Prostate gland (tissue), 2 donors: ENCODE results near the gene ATG4D.
A peak's percentile ranks its signal among the peaks of the same experiment; 100 is the strongest.

Experiments
- CTCF ChIP-seq, 4 experiments: fragments of 200-600 bp in 2 of 4; fragments of 450-650 bp in 2 of 4; sonication (generic) in 2 of 4; IDR thresholded peaks; 1 replicate in 3 of 4; 2 replicates in 1 of 4; pipeline ENCODE4 v1.5.1; 2016 to 2019; ENCODE audit warnings: antibody characterized with exemption in 4 of 4, mild to moderate bottlenecking in 2 of 4, moderate library complexity in 2 of 4
- POLR2A ChIP-seq: fragments of 450-650 bp; IDR thresholded peaks from one replicate; pipeline ENCODE4 v1.6.1; 2016; ENCODE audit warnings: antibody characterized with exemption, mild to moderate bottlenecking
- POLR2AphosphoS5 ChIP-seq: sonication (generic); formaldehyde crosslinking; IDR thresholded peaks from one replicate; pipeline ENCODE4 v1.6.1; 2017; ENCODE audit warnings: antibody characterized with exemption

- TF ChIP-seq POLR2AphosphoS5 (peak; percentile 49), CTCF (IDR thresholded peaks at IDR 0.05) (peak in 1 of 4 experiments; percentile 22), POLR2A (no peak)
These were observed 22.9 kb upstream of the ATG4D start for GRCh38 chr19:10520652-10521318.
